RWPE2 (cell line): ENCODE results near the gene NOL9.

Source experiments
- ATAC-seq: fragments of 200-7000 bp; cut with Tn5 transposase; 3 replicates; pipeline ENCODE4 v1.9.1; 2021; ENCODE audit warnings: low read depth
- DNase-seq: peaks from one replicate; pipeline ENCODE4 v3.0.0-alpha.2; 2020; ENCODE audit warnings: low spot score
- H3K27ac ChIP-seq: fragments of 450-650 bp; 2 replicates; pipeline ENCODE4 v1.5.1; 2017; ENCODE audit warnings: mild to moderate bottlenecking; ENCODE audit not compliant: poor library complexity, severe bottlenecking
- H3K27me3 ChIP-seq: fragments of 250-450 bp; sonication (Bioruptor Pico); 2 replicates; pipeline ENCODE4 v1.5.1; 2021; ENCODE audit warnings: mild to moderate bottlenecking, moderate library complexity; ENCODE audit not compliant: insufficient read depth, poor library complexity, severe bottlenecking
- H3K36me3 ChIP-seq: fragments of 250-450 bp; sonication (Bioruptor Pico); 2 replicates; pipeline ENCODE4 v1.5.1; 2020; ENCODE audit warnings: low read depth, mild to moderate bottlenecking, moderate library complexity
- H3K4me1 ChIP-seq: fragments of 250-450 bp; sonication (Bioruptor Pico); 2 replicates; pipeline ENCODE4 v1.5.1; 2021; ENCODE audit warnings: mild to moderate bottlenecking, moderate library complexity; ENCODE audit not compliant: insufficient read depth, poor library complexity, severe bottlenecking
- H3K4me3 ChIP-seq: fragments of 250-450 bp; sonication (Bioruptor Pico); 2 replicates; pipeline ENCODE4 v1.5.1; 2021; ENCODE audit warnings: mild to moderate bottlenecking, moderate library complexity; ENCODE audit not compliant: severe bottlenecking
- H3K9me3 ChIP-seq: fragments of 250-450 bp; sonication (Bioruptor Pico); 2 replicates; pipeline ENCODE4 v1.5.1; 2021; ENCODE audit warnings: mild to moderate bottlenecking, moderate library complexity; ENCODE audit not compliant: severe bottlenecking
- TF ChIP-seq, protein P1 (sequence below): fragments of 450-650 bp; IDR thresholded peaks from one replicate; pipeline ENCODE4 v1.5.1; 2017; ENCODE audit warnings: mild to moderate bottlenecking, moderate library complexity; ENCODE audit not compliant: poor library complexity, severe bottlenecking

Gene NOL9

DNA sequence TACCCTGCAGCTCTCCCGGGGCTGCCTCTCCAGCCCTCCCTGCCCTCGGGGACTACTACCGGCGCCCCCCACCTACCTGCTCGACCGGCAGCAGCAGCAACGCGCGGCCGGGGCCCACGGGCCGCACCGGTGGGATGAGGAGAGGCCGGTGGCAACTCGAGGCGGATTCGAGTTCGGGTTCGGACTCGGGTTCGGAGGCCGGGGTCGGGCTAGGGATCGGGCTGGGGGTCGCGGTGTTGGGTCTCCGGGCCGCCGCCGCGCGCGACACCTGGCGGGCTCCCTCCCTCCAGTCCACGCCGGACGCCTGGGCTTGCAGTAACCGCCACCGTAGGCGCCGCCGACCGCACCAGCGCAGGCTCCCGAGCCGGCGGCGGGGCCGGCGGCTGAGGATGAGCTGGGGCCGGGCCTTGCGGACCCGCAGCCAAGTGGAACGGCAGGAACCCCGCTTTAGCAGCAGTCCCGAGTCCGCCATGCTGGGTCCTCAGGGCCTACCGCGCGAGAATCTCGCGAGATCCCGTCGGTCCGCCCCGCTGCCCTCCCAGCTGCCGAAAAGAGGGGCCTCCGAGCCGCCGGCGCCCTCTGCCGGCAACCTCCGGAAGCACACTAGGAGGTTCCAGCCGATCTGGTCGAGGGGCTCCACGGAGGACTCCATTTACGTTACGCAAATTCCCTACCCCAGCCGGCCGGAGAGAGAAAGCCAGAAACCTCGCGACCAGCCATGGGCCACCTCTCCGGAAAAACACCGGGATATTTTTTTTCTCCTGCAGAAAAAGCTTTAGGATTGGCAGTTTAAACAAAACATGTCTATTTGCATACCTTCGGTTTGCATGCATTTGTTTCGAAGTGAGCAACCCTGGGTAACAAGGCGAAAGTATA lies at the start of gene NOL9:
NOL9 (minus strand) TSS at position 483 of the 876 bp plus-strand sequence; CDS start at position 472, 11 bp downstream.
- Histone ChIP-seq H3K4me3 (peak within 1 kb of the TSS; percentile 71), H3K36me3 (peaks cover 31% of the 10 kb centered on the region), H3K4me1 (peaks cover 6% of the 10 kb centered on the region), H3K9me3 (no peaks in the 10 kb centered on the region), H3K27ac (peak within 1 kb of the TSS; percentile 42), H3K27me3 (no peaks in the 10 kb centered on the region)
- TF ChIP-seq, protein P1, sequence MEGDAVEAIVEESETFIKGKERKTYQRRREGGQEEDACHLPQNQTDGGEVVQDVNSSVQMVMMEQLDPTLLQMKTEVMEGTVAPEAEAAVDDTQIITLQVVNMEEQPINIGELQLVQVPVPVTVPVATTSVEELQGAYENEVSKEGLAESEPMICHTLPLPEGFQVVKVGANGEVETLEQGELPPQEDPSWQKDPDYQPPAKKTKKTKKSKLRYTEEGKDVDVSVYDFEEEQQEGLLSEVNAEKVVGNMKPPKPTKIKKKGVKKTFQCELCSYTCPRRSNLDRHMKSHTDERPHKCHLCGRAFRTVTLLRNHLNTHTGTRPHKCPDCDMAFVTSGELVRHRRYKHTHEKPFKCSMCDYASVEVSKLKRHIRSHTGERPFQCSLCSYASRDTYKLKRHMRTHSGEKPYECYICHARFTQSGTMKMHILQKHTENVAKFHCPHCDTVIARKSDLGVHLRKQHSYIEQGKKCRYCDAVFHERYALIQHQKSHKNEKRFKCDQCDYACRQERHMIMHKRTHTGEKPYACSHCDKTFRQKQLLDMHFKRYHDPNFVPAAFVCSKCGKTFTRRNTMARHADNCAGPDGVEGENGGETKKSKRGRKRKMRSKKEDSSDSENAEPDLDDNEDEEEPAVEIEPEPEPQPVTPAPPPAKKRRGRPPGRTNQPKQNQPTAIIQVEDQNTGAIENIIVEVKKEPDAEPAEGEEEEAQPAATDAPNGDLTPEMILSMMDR = peak; percentile 96
- peak; percentile 87 for DNase-seq
- ATAC-seq = peak; percentile 94

DNA sequence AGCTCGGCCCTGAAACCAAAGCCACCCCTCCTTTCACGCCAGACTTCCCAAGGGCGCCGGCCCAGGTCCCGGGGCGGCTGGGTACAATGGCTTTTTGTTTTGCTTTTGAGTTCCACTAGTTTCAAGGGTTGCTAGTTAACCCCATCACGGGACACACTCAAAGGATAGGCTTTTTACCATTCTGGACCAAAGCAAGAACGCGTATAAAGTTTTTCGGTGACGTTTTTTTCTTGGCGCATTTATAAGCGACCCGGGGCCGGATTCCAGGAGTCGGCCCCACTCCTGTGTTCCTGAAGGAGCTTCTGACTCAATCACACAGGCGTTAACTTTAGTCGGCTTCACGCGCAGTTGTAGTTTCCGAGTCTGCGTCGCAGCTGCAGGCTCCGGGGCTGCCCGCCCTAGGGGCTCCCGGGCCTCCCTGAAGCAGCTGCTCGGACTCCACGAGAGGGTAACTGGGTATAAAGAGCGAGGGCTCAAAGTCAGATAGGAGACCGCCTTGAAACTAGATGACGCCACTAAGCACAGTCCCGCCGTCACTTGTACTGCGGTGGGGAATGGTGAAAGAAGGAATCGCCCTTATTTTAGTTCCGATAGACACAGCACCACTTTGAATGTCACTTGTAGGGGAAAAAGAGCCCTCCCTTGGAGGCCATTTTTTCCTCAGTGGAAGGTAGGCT lies 49.1 kb upstream of the NOL9 start:
- Histone ChIP-seq H3K4me1 (peaks cover 25% of the 10 kb centered on the region), H3K4me3 (peak overlapping the region; percentile 52), H3K9me3 (no peaks in the 10 kb centered on the region), H3K27ac (peak overlapping the region; percentile 85), H3K36me3 (peaks cover 14% of the 10 kb centered on the region), H3K27me3 (no peaks in the 10 kb centered on the region)
- ATAC-seq = peak; percentile 3; the same call in 1 of the 3 replicates
- no peak for DNase-seq
- TF ChIP-seq, protein P1 = no peak

DNA sequence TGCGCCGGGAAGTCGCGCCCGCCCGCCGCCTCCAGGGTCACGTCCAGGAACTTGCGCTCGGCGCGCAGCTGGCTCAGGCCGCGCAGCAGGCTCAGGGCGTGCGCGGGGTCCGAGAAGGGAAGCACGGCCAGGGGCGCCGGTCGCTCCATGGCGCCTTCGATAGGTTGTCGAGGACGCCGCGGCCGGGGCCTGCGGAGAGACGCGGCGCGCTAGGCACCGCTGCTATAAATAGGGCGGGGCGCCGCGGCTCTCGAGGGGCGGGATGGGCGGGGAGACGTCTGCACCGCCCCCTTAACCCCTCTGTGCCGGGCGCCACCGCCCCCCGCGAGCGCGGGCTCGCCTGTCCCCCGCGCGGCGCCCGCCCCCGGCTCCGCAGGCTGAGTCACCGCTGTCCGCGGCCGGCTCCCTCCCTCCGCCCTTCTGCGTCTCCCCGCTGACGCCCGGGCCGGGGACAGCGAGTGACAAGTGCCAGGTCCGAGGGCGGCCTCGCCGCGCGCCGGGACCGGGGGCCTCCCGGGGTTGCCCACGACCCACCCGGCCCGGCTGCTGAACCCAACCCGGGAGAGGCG lies 48.4 kb upstream of the NOL9 start, which contains the start of gene KLHL21:
KLHL21 (minus strand) TSS at position 201 of the 569 bp plus-strand sequence; CDS start at position 149, 52 bp downstream.
- Histone ChIP-seq H3K9me3 (no peaks in the 10 kb centered on the region), H3K27me3 (no peaks in the 10 kb centered on the region), H3K27ac (peak within 1 kb of the TSS; percentile 85), H3K4me3 (peak within 1 kb of the TSS; percentile 52), H3K36me3 (peaks cover 20% of the 10 kb centered on the region), H3K4me1 (peaks cover 25% of the 10 kb centered on the region)
- TF ChIP-seq, protein P1 = no peak
- DNase-seq = peak; percentile 83
- ATAC-seq = peak; percentile 36

DNA sequence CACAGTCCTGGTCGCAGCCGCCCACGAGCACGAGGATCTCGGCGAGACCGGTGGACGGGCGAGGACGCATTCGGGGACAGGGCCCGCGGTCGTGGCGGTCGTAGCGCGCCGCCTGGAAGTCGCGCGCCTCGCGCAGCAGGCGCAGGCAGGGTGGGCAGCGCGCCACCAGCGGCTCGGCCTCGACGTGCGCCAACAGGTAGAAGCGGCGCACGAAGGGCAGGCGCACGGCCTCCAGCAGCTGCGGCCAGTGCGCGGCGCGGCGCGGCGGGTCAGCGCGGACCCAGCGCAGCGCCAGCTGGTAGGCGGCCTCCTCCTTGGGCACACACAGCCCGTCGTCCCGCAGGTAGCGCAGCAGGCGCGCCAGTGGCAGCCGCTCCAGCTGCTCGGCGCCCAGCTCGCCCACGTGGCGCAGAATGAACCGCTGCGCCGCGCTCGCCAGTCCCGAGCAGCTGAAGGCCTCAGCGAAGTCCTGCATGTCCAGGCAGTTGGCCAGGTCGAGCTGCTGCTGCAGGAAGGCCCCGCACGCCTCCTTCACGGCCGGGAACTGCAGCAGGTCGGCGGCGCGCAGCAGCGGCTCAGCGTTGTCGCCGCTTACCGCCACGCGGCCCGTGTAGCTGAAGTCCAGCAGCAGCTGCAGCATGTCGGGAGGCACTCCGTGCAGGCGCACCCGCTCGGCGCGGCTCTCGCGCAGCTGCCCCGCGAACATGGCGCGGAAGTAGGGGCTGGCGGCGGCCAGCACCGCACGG lies 47.8 kb upstream of the NOL9 start:
- H3K4me1 ChIP-seq = peaks cover 25% of the 10 kb centered on the region
- peaks cover 27% of the 10 kb centered on the region for H3K36me3 ChIP-seq
- H3K4me3 ChIP-seq = peak overlapping the region; percentile 52
- H3K27me3 ChIP-seq = no peaks in the 10 kb centered on the region
- TF ChIP-seq, protein P1 = peak; percentile 17
- ATAC-seq = peak; percentile 22
- H3K27ac ChIP-seq = peak overlapping the region; percentile 85
- H3K9me3 ChIP-seq = no peaks in the 10 kb centered on the region
- no peak for DNase-seq
